GM23338 (cell line): ENCODE measurements around the gene THADA. TPM values are rescaled to one million over a fixed set of nuclear protein-coding genes. Genes with fewer than 3 reads are reported as not detected.

ENCODE experiments used
- ATAC-seq: fragments of 200-7000 bp; cut with Tn5 transposase; 3 replicates; pipeline ENCODE4 v1.9.1; 2020
- DNase-seq: peaks from one replicate; pipeline ENCODE4 v3.0.0-alpha.2; 2015; ENCODE audit warnings: low spot score
- H2AFZ ChIP-seq: fragments of 200-600 bp; sonication (generic); 2 replicates; pipeline ENCODE4 v1.8.0; 2016; ENCODE audit warnings: antibody characterized with exemption, mild to moderate bottlenecking, moderate library complexity
- H3F3A ChIP-seq: fragments of 200-600 bp; sonication (generic); replicated peaks from 2 replicates; pipeline ENCODE4 v1.8.0; 2017; ENCODE audit warnings: antibody characterized with exemption, mixed run types, low read depth
- H3K27ac ChIP-seq: fragments of 200-600 bp; sonication (generic); 2 replicates; pipeline ENCODE4 v1.6.1; 2016; ENCODE audit warnings: low read depth
- H3K27me3 ChIP-seq: fragments of 200-600 bp; sonication (generic); 2 replicates; pipeline ENCODE4 v1.8.0; 2016; ENCODE audit warnings: mild to moderate bottlenecking, mixed run types, moderate library complexity; ENCODE audit not compliant: insufficient read depth
- H3K36me3 ChIP-seq: fragments of 200-600 bp; sonication (generic); 2 replicates; pipeline ENCODE4 v1.8.0; 2016; ENCODE audit warnings: mild to moderate bottlenecking; ENCODE audit not compliant: insufficient read depth
- H3K4me1 ChIP-seq: fragments of 200-600 bp; sonication (generic); 2 replicates; pipeline ENCODE4 v1.8.0; 2016; ENCODE audit warnings: mild to moderate bottlenecking, moderate library complexity; ENCODE audit not compliant: insufficient read depth
- H3K4me2 ChIP-seq: fragments of 200-600 bp; sonication (generic); 2 replicates; pipeline ENCODE4 v1.7.1; 2017; ENCODE audit warnings: mixed run types
- H3K4me3 ChIP-seq: fragments of 200-600 bp; sonication (generic); 2 replicates; pipeline ENCODE4 v1.6.1; 2016; ENCODE audit warnings: mixed run types
- H3K79me2 ChIP-seq: fragments of 200-600 bp; sonication (generic); replicated peaks from 2 replicates; pipeline ENCODE4 v1.8.0; 2017; ENCODE audit warnings: mild to moderate bottlenecking; ENCODE audit not compliant: insufficient read depth
- H3K9me2 ChIP-seq: fragments of 200-600 bp; sonication (generic); 2 replicates; pipeline ENCODE4 v1.8.0; 2017; ENCODE audit not compliant: insufficient read depth
- H4K20me1 ChIP-seq: fragments of 200-600 bp; sonication (generic); replicated peaks from 2 replicates; pipeline ENCODE4 v1.8.0; 2017; ENCODE audit warnings: mild to moderate bottlenecking; ENCODE audit not compliant: insufficient read depth
- H3K27ac Mint-ChIP-seq: 2 replicates; pipeline ENCODE4 v1.8.0; 2020; ENCODE audit warnings: inconsistent platforms, mild to moderate bottlenecking, moderate library complexity, mixed read lengths
- H3K27me3 Mint-ChIP-seq: 3 replicates; pipeline ENCODE4 v1.8.0; 2022; ENCODE audit warnings: low read depth, mild to moderate bottlenecking, moderate library complexity, mixed read lengths, inconsistent platforms; ENCODE audit not compliant: insufficient read depth, poor library complexity
- H3K36me3 Mint-ChIP-seq: 3 replicates; pipeline ENCODE4 v1.8.0; 2021; ENCODE audit warnings: low read depth, mild to moderate bottlenecking, inconsistent platforms, moderate library complexity, mixed read lengths
- H3K4me1 Mint-ChIP-seq: 3 replicates; pipeline ENCODE4 v1.8.0; 2020; ENCODE audit warnings: mild to moderate bottlenecking, inconsistent platforms, mixed read lengths
- H3K4me3 Mint-ChIP-seq: 3 replicates; pipeline ENCODE4 v1.8.0; 2021; ENCODE audit warnings: moderate library complexity, mild to moderate bottlenecking, inconsistent platforms, mixed read lengths
- H3K9me3 Mint-ChIP-seq: 3 replicates; pipeline ENCODE4 v1.8.0; 2020; ENCODE audit warnings: moderate library complexity, mild to moderate bottlenecking, inconsistent platforms, mixed read lengths
- CREB1 ChIP-seq: fragments of 250-450 bp; sonication (Bioruptor Pico); IDR thresholded peaks from 2 replicates; pipeline ENCODE4 v1.5.0; 2020; ENCODE audit warnings: low read depth, mild to moderate bottlenecking, moderate library complexity
- EZH2 ChIP-seq: fragments of 200-600 bp; sonication (generic); IDR thresholded peaks from one replicate; pipeline ENCODE4 v1.8.0; 2017; ENCODE audit warnings: antibody characterized with exemption, mild to moderate bottlenecking, low read depth; ENCODE audit not compliant: unreplicated experiment
- EZH2phosphoT487 ChIP-seq: fragments of 200-600 bp; sonication (generic); IDR thresholded peaks from one replicate; pipeline ENCODE4 v1.8.1; 2018; ENCODE audit warnings: antibody characterized with exemption; ENCODE audit not compliant: unreplicated experiment
- JUNB ChIP-seq: IDR thresholded peaks from one replicate; pipeline ENCODE4 v1.6.1; 2016; ENCODE audit warnings: antibody characterized with exemption; ENCODE audit not compliant: unreplicated experiment
- POLR2AphosphoS5 ChIP-seq: IDR thresholded peaks from 2 replicates; pipeline ENCODE4 v1.6.1; 2016; ENCODE audit warnings: antibody characterized with exemption, low read depth
- STAT1 ChIP-seq: IDR thresholded peaks from one replicate; pipeline ENCODE4 v1.6.1; 2016; ENCODE audit warnings: antibody characterized with exemption; ENCODE audit not compliant: unreplicated experiment
- ZNF114 ChIP-seq: fragments of 250-450 bp; sonication (Bioruptor Pico); IDR thresholded peaks from 2 replicates; pipeline ENCODE4 v1.5.0; 2020; ENCODE audit warnings: mild to moderate bottlenecking, moderate library complexity
- ZNF331 ChIP-seq: fragments of 250-450 bp; sonication (Bioruptor Pico); IDR thresholded peaks from 2 replicates; pipeline ENCODE4 v1.5.0; 2020; ENCODE audit warnings: low read depth, mild to moderate bottlenecking, moderate library complexity
- polyA plus RNA-seq: library from polyadenylated mRNA; unstranded; fragments of >200 nt; fragmentation: Nextera tagmentation; extraction: Ambion mirVana; gene quantifications from 2 replicates; pipeline ENCODE4 v1.2.1, GENCODE V29; 2016
- total RNA-seq: library from RNA; depleted of rRNA; stranded (reverse); fragments of >200 nt; shearing (Covaris generic); gene quantifications from 2 replicates; pipeline ENCODE4 v1.2.3, GENCODE V29; 2014
- TF ChIP-seq, protein P1 (sequence below): IDR thresholded peaks from 2 replicates; pipeline ENCODE4 v1.6.1; 2016; ENCODE audit warnings: antibody characterized with exemption
- TF ChIP-seq, protein P2 (sequence below): IDR thresholded peaks from one replicate; pipeline ENCODE4 v1.6.1; 2018; ENCODE audit warnings: antibody characterized with exemption; ENCODE audit not compliant: unreplicated experiment
- TF ChIP-seq, protein P3 (sequence below), 2 experiments: fragments of 200-600 bp in 1 of 2; sonication (generic) in 1 of 2; conservative IDR thresholded peaks; 2 replicates each; pipeline versions ENCODE4 v1.5.1 to v1.6.1; 2016 to 2017; ENCODE audit warnings: antibody characterized with exemption in 2 of 2, low read depth in 2 of 2, mild to moderate bottlenecking in 2 of 2, moderate library complexity in 1 of 2

THADA gene
- total and polyA plus RNA-seq, 2 experiments from 2014 or later: 17.0 to 30.7 TPM

DNA sequence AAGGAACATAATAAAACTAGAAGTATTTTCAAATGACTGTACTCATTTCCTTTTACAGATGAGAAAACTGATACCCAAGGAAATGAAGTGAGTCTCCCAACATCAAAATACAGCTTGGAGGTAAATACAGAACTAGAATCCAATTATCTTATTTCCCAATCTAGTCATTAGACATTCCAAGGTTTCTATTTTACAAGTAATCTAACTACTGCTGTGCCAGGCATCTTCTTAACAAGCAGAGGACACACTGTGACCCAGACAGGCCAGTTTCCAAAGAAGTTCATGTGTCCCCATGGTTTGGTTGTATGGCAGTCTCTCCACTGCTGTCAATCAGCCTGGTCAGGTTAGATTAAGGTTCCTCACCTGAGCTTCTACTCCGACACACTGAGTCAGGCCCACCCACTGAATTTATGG, 143.5 kb downstream of the THADA start:
- Mint-ChIP-seq H3K4me3 (no peak overlapping the region), H3K27me3 (no peaks in the 10 kb centered on the region), H3K36me3 (no peaks in the 10 kb centered on the region), H3K9me3 (no peaks in the 10 kb centered on the region), H3K27ac (no peak overlapping the region; the same call in 1 of the 2 replicates), H3K4me1 (peaks cover 27% of the 10 kb centered on the region)
- Histone ChIP-seq H2AFZ (no peak overlapping the region), H4K20me1 (no peaks in the 10 kb centered on the region), H3F3A (no peaks in the 10 kb centered on the region), H3K79me2 (no peaks in the 10 kb centered on the region), H3K9me2 (no peaks in the 10 kb centered on the region), H3K4me1 (peaks cover 8% of the 10 kb centered on the region; the same call in 1 of the 2 replicates), H3K4me3 (no peak overlapping the region), H3K27ac (no peak overlapping the region), H3K27me3 (no peaks in the 10 kb centered on the region), H3K36me3 (no peaks in the 10 kb centered on the region), H3K4me2 (no peak overlapping the region)
- DNase-seq: no peak
- TF ChIP-seq, protein P1, sequence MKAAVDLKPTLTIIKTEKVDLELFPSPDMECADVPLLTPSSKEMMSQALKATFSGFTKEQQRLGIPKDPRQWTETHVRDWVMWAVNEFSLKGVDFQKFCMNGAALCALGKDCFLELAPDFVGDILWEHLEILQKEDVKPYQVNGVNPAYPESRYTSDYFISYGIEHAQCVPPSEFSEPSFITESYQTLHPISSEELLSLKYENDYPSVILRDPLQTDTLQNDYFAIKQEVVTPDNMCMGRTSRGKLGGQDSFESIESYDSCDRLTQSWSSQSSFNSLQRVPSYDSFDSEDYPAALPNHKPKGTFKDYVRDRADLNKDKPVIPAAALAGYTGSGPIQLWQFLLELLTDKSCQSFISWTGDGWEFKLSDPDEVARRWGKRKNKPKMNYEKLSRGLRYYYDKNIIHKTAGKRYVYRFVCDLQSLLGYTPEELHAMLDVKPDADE: no peak
- TF ChIP-seq ZNF114 (CRISPR knock-in tag) (no peak), STAT1 (no peak), EZH2phosphoT487 (no peak), CREB1 (no peak), JUNB (no peak), POLR2AphosphoS5 (no peak)
- TF ChIP-seq, protein P2, sequence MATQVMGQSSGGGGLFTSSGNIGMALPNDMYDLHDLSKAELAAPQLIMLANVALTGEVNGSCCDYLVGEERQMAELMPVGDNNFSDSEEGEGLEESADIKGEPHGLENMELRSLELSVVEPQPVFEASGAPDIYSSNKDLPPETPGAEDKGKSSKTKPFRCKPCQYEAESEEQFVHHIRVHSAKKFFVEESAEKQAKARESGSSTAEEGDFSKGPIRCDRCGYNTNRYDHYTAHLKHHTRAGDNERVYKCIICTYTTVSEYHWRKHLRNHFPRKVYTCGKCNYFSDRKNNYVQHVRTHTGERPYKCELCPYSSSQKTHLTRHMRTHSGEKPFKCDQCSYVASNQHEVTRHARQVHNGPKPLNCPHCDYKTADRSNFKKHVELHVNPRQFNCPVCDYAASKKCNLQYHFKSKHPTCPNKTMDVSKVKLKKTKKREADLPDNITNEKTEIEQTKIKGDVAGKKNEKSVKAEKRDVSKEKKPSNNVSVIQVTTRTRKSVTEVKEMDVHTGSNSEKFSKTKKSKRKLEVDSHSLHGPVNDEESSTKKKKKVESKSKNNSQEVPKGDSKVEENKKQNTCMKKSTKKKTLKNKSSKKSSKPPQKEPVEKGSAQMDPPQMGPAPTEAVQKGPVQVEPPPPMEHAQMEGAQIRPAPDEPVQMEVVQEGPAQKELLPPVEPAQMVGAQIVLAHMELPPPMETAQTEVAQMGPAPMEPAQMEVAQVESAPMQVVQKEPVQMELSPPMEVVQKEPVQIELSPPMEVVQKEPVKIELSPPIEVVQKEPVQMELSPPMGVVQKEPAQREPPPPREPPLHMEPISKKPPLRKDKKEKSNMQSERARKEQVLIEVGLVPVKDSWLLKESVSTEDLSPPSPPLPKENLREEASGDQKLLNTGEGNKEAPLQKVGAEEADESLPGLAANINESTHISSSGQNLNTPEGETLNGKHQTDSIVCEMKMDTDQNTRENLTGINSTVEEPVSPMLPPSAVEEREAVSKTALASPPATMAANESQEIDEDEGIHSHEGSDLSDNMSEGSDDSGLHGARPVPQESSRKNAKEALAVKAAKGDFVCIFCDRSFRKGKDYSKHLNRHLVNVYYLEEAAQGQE: no peak
- TF ChIP-seq, protein P3, sequence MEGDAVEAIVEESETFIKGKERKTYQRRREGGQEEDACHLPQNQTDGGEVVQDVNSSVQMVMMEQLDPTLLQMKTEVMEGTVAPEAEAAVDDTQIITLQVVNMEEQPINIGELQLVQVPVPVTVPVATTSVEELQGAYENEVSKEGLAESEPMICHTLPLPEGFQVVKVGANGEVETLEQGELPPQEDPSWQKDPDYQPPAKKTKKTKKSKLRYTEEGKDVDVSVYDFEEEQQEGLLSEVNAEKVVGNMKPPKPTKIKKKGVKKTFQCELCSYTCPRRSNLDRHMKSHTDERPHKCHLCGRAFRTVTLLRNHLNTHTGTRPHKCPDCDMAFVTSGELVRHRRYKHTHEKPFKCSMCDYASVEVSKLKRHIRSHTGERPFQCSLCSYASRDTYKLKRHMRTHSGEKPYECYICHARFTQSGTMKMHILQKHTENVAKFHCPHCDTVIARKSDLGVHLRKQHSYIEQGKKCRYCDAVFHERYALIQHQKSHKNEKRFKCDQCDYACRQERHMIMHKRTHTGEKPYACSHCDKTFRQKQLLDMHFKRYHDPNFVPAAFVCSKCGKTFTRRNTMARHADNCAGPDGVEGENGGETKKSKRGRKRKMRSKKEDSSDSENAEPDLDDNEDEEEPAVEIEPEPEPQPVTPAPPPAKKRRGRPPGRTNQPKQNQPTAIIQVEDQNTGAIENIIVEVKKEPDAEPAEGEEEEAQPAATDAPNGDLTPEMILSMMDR (conservative IDR thresholded peaks at IDR 0.05; ENCODE audit: low read depth in 2 of 2): no peak
- no peak for ATAC-seq

DNA sequence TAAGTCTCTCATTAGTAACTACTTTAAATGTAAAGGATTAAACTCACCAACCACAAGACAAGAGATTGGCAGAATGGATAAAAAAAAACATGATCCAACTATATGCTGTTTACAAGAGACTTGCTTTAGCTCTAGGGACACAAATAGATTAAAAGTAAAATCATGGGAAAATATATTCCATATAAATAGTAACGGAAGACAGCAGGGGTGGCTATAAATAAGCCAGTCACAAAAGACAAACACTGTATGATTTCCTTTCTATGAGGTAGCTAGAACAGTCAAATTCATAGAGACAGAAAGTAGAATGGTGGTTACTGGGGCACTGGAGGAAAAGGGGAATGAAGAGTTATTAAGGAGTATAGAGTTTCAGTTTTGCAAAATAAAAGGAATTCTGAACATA, 145.2 kb downstream of the THADA start:
- no peaks in the 10 kb centered on the region for H3K36me3 ChIP-seq
- H3F3A ChIP-seq: no peaks in the 10 kb centered on the region
- no peak overlapping the region for H3K4me2 ChIP-seq
- TF ChIP-seq EZH2: no peak
- TF ChIP-seq EZH2phosphoT487: no peak
- no peak for TF ChIP-seq CREB1
- no peak for TF ChIP-seq ZNF114 (CRISPR knock-in tag)
- TF ChIP-seq, protein P1: no peak
- TF ChIP-seq STAT1: no peak
- TF ChIP-seq, protein P3 (conservative IDR thresholded peaks at IDR 0.05; ENCODE audit: low read depth in 2 of 2): no peak
- no peak for TF ChIP-seq POLR2AphosphoS5
- TF ChIP-seq ZNF331: no peak
- no peak overlapping the region for H3K4me3 ChIP-seq
- no peak overlapping the region for H2AFZ ChIP-seq
- no peaks in the 10 kb centered on the region for H3K9me2 ChIP-seq
- Mint-ChIP-seq H3K36me3 (no peaks in the 10 kb centered on the region), H3K27ac (no peak overlapping the region), H3K9me3 (no peaks in the 10 kb centered on the region), H3K4me1 (peaks cover 30% of the 10 kb centered on the region), H3K27me3 (no peaks in the 10 kb centered on the region), H3K4me3 (no peak overlapping the region)
- no peak overlapping the region for H3K27ac ChIP-seq
- peaks cover 12% of the 10 kb centered on the region for H3K4me1 ChIP-seq
- no peaks in the 10 kb centered on the region for H3K79me2 ChIP-seq
- no peaks in the 10 kb centered on the region for H3K27me3 ChIP-seq
- H4K20me1 ChIP-seq: no peaks in the 10 kb centered on the region
- no peak for ATAC-seq
- no peak for DNase-seq
